HepG2 (cell line): ENCODE results near the gene CCL27. TPM values are rescaled to one million over a fixed set of nuclear protein-coding genes. Genes with fewer than 3 reads are reported as not detected.

ENCODE experiments used
- HES4 ChIP-seq: sonication (generic); formaldehyde crosslinking; IDR thresholded peaks from 2 replicates; pipeline ENCODE4 v1.9.0; 2021; ENCODE audit warnings: mild to moderate bottlenecking, missing genetic modification reagents, borderline replicate concordance
- JARID2 ChIP-seq: sonication (generic); formaldehyde crosslinking; IDR thresholded peaks from 2 replicates; pipeline ENCODE4 v1.8.1; 2023; ENCODE audit warnings: missing genetic modification reagents, inconsistent platforms; ENCODE audit not compliant: insufficient replicate concordance
- KLF15 ChIP-seq: sonication (generic); formaldehyde crosslinking; IDR thresholded peaks from 2 replicates; pipeline ENCODE4 v1.8.1; 2023; ENCODE audit warnings: borderline replicate concordance, mild to moderate bottlenecking, inconsistent platforms, missing genetic modification reagents, mixed read lengths
- MIER2 ChIP-seq: IDR thresholded peaks from 2 replicates; pipeline ENCODE4 v1.6.1; 2016; ENCODE audit warnings: missing biosample characterization, missing genetic modification reagents
- NFE2 ChIP-seq: sonication (generic); formaldehyde crosslinking; IDR thresholded peaks from 2 replicates; pipeline ENCODE4 v1.4.0; 2020; ENCODE audit warnings: missing genetic modification reagents
- POGZ ChIP-seq: sonication (generic); formaldehyde crosslinking; IDR thresholded peaks from 2 replicates; pipeline ENCODE4 v1.4.0; 2020; ENCODE audit warnings: mild to moderate bottlenecking, missing genetic modification reagents
- RFXAP ChIP-seq: sonication (generic); formaldehyde crosslinking; IDR thresholded peaks from 2 replicates; pipeline ENCODE4 v1.4.0; 2020; ENCODE audit warnings: missing genetic modification reagents, borderline replicate concordance
- SAFB2 ChIP-seq: sonication (generic); formaldehyde crosslinking; IDR thresholded peaks from 2 replicates; pipeline ENCODE4 v1.5.1; 2020; ENCODE audit warnings: missing genetic modification reagents, low read depth, mild to moderate bottlenecking, borderline replicate concordance
- WIZ ChIP-seq: sonication (generic); formaldehyde crosslinking; IDR thresholded peaks from 2 replicates; pipeline ENCODE4 v1.5.1; 2020; ENCODE audit warnings: mild to moderate bottlenecking, missing genetic modification reagents
- ZNF263 ChIP-seq: sonication (generic); formaldehyde crosslinking; IDR thresholded peaks from 2 replicates; pipeline ENCODE4 v1.4.0; 2020; ENCODE audit warnings: missing genetic modification reagents
- ZNF350 ChIP-seq: sonication (generic); formaldehyde crosslinking; IDR thresholded peaks from 2 replicates; pipeline ENCODE4 v1.4.0; 2020; ENCODE audit warnings: mild to moderate bottlenecking, low read depth, missing genetic modification reagents, borderline replicate concordance
- ZNF501 ChIP-seq: sonication (generic); formaldehyde crosslinking; IDR thresholded peaks from 2 replicates; pipeline ENCODE4 v1.5.1; 2020; ENCODE audit warnings: mild to moderate bottlenecking, moderate library complexity, missing genetic modification reagents
- ZNF577 ChIP-seq: sonication (generic); formaldehyde crosslinking; IDR thresholded peaks from 2 replicates; pipeline ENCODE4 v1.4.0; 2020; ENCODE audit warnings: mild to moderate bottlenecking, low read depth, missing genetic modification reagents, borderline replicate concordance
- ZNF614 ChIP-seq: IDR thresholded peaks from 2 replicates; pipeline ENCODE4 v1.6.1; 2018; ENCODE audit warnings: missing biosample characterization, missing genetic modification reagents, inconsistent platforms, borderline replicate concordance
- polyA plus RNA-seq, 8 experiments: library from polyadenylated mRNA; depleted of rRNA in 3 of 8; stranded (reverse) in 7 of 8; unstranded in 1 of 8; fragments of >200 nt; fragmentation: Illumina TruSeq in 4 of 8; extraction: Trizol in 4 of 8; gene quantifications; 2 replicates each; pipeline versions ENCODE4 v1.2.1 to v1.2.3, GENCODE V29; 2011 to 2016; ENCODE audit warnings: low read depth in 4 of 8, missing spikeins in 1 of 8, mixed read lengths in 1 of 8; ENCODE audit not compliant: insufficient read depth in 1 of 8
- total RNA-seq, 5 experiments: library from RNA; depleted of rRNA; stranded (reverse); fragments of >200 nt; fragmentation: Illumina TruSeq; extraction: Trizol; gene quantifications; 2 replicates each; pipeline ENCODE4 v1.2.3, GENCODE V29; 2016; ENCODE audit warnings: low read depth in 1 of 5
- TF ChIP-seq, protein P1 (sequence below): sonication (generic); formaldehyde crosslinking; conservative IDR thresholded peaks from 2 replicates; pipeline ENCODE4 v1.8.0; 2022; ENCODE audit warnings: mild to moderate bottlenecking, moderate library complexity, missing genetic modification reagents
- TF ChIP-seq, protein P2 (sequence below): sonication (generic); formaldehyde crosslinking; IDR thresholded peaks from 2 replicates; pipeline ENCODE4 v1.4.0; 2020; ENCODE audit warnings: missing genetic modification reagents
- TF ChIP-seq, protein P3 (sequence below): IDR thresholded peaks from 2 replicates; pipeline ENCODE4 v1.4.0; 2020; ENCODE audit warnings: mild to moderate bottlenecking, missing genetic modification reagents
- TF ChIP-seq, protein P4 (sequence below): sonication (generic); formaldehyde crosslinking; IDR thresholded peaks from 2 replicates; pipeline ENCODE4 v1.8.0; 2022; ENCODE audit warnings: mild to moderate bottlenecking, missing genetic modification reagents, moderate library complexity

The CCL27 gene
- total and polyA plus RNA-seq, 2 of the 13 experiments (the other 11 are each of a cell fraction or from before 2014, with no cell fraction given) = not detected

DNA sequence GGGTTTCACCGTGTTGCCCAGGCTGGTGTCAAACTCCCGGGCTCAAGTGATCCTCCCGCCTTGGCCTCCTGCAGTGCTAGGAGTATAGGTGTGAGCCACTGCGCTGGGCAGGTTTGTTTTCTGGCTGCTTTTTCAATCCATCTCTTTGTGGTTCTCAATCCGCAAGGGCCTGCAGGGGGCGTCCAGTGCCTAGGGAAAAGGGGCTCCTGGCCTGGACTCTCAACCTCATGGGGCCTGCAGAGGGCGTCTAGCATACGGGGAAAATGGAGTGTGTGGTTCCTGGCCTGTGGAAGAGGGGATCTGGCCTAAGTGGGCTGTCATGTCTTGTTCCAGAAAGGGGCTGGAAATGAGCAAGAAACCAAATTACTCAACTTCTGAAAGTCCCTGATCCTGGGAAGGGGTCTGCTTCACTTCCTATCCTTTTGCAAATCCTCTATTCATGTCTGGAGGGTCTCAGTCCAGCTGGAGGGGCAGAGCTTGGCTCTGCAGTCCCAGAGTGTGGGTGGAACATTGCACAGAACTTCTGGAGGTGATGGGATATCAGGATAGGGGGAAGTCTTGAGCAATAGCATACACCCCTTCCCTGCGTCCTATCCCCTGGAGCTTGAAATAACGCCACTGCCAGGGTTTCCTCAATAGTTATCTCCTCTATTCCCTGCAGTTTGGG, 12.7 kb upstream of the CCL27 start (continued):
- TF ChIP-seq, protein P1, sequence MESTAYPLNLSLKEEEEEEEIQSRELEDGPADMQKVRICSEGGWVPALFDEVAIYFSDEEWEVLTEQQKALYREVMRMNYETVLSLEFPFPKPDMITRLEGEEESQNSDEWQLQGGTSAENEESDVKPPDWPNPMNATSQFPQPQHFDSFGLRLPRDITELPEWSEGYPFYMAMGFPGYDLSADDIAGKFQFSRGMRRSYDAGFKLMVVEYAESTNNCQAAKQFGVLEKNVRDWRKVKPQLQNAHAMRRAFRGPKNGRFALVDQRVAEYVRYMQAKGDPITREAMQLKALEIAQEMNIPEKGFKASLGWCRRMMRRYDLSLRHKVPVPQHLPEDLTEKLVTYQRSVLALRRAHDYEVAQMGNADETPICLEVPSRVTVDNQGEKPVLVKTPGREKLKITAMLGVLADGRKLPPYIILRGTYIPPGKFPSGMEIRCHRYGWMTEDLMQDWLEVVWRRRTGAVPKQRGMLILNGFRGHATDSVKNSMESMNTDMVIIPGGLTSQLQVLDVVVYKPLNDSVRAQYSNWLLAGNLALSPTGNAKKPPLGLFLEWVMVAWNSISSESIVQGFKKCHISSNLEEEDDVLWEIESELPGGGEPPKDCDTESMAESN (CRISPR knock-in tag) = no peak
- TF ChIP-seq RFXAP (peak; percentile 44; the same call in 1 of the 2 replicates), SAFB2 (CRISPR knock-in tag) (no peak), ZNF263 (no peak), MIER2 (CRISPR knock-in tag) (0 out of 2 replicates have a peak, but pooled peaks have one; percentile 55), ZNF614 (0 out of 2 replicates have a peak, but pooled peaks have one; percentile 59), ZNF501 (CRISPR knock-in tag) (peak; percentile 77), WIZ (CRISPR knock-in tag) (no peak), JARID2 (CRISPR knock-in tag) (no peak), HES4 (CRISPR knock-in tag) (no peak), NFE2 (CRISPR knock-in tag) (no peak), ZNF350 (CRISPR knock-in tag) (peak; percentile 49; the same call in 1 of the 2 replicates), POGZ (peak; percentile 53; the same call in 1 of the 2 replicates), KLF15 (CRISPR knock-in tag) (no peak), ZNF577 (CRISPR knock-in tag) (no peak)
- TF ChIP-seq, protein P2, sequence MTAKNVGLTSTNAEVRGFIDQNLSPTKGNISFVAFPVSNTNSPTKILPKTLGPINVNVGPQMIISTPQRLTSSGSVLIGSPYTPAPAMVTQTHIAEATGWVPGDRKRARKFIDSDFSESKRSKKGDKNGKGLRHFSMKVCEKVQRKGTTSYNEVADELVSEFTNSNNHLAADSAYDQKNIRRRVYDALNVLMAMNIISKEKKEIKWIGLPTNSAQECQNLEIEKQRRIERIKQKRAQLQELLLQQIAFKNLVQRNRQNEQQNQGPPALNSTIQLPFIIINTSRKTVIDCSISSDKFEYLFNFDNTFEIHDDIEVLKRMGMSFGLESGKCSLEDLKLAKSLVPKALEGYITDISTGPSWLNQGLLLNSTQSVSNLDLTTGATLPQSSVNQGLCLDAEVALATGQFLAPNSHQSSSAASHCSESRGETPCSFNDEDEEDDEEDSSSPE = peak; percentile 28; the same call in 1 of the 2 replicates
- TF ChIP-seq, protein P3, sequence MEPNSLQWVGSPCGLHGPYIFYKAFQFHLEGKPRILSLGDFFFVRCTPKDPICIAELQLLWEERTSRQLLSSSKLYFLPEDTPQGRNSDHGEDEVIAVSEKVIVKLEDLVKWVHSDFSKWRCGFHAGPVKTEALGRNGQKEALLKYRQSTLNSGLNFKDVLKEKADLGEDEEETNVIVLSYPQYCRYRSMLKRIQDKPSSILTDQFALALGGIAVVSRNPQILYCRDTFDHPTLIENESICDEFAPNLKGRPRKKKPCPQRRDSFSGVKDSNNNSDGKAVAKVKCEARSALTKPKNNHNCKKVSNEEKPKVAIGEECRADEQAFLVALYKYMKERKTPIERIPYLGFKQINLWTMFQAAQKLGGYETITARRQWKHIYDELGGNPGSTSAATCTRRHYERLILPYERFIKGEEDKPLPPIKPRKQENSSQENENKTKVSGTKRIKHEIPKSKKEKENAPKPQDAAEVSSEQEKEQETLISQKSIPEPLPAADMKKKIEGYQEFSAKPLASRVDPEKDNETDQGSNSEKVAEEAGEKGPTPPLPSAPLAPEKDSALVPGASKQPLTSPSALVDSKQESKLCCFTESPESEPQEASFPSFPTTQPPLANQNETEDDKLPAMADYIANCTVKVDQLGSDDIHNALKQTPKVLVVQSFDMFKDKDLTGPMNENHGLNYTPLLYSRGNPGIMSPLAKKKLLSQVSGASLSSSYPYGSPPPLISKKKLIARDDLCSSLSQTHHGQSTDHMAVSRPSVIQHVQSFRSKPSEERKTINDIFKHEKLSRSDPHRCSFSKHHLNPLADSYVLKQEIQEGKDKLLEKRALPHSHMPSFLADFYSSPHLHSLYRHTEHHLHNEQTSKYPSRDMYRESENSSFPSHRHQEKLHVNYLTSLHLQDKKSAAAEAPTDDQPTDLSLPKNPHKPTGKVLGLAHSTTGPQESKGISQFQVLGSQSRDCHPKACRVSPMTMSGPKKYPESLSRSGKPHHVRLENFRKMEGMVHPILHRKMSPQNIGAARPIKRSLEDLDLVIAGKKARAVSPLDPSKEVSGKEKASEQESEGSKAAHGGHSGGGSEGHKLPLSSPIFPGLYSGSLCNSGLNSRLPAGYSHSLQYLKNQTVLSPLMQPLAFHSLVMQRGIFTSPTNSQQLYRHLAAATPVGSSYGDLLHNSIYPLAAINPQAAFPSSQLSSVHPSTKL = peak; percentile 22; the same call in 1 of the 2 replicates
- TF ChIP-seq, protein P4, sequence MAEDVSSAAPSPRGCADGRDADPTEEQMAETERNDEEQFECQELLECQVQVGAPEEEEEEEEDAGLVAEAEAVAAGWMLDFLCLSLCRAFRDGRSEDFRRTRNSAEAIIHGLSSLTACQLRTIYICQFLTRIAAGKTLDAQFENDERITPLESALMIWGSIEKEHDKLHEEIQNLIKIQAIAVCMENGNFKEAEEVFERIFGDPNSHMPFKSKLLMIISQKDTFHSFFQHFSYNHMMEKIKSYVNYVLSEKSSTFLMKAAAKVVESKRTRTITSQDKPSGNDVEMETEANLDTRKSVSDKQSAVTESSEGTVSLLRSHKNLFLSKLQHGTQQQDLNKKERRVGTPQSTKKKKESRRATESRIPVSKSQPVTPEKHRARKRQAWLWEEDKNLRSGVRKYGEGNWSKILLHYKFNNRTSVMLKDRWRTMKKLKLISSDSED (CRISPR knock-in tag) = no peak
